Measurements from ENCODE around the gene PCDHGB2.
"Not testable (repeated sequence)": the region's sequence is repeated elsewhere in the genome, so short reads cannot be mapped to it uniquely, and the experiment has no call there.

PCDHGB2 gene

DNA sequence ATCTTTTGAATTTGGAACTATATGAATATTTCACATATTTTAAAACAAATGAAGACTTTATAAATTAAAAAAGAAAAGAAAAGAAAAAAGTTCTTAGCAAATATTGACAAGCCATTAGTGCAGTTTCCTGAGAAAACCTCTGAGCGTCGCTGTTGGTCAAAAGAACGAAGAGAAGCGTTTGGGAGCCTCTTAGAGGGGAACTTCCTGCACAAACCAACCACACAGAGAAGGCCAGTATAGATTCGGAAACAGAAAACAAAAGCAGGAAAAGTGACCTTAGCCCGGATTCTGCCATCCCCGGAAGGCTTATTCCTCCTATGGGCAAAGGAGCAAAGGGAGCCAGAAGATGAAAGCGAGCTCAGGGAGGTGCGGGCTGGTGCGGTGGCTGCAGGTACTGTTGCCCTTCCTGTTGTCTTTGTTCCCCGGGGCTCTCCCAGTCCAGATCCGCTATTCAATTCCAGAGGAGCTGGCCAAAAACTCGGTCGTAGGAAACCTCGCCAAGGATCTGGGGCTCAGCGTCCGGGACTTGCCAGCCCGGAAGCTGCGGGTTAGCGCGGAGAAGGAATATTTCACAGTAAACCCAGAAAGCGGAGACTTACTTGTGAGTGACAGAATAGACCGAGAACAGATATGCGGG lies at the start of gene PCDHGB2:
Gene PCDHGB2, plus strand, starts transcription at position 205 of the 637 bp plus-strand sequence. Its CDS starts 142 bp downstream, at position 347.
- DNase-seq (ENCODE audit: low read depth), result peak; percentile 76

DNA sequence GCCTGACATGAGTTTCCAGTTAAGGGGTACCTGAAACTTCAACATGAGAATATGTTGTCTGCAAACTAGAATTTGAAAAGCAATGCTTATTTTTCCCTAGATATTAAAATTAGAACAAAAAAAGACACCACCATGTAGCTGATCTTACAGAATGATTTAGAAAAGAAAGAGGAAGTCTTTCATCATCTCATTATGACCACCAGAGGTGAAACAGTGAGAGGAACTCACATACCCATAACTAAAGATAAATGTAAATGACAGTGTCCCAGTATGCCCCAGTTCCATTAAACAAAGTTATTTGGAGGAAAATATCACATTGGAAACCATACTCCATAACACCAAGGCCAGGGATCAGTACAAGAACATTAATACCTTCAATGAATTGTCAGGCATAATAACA lies 46.1 kb upstream of the PCDHGB2 start:
- no peak for DNase-seq (ENCODE audit: low read depth)

GRCh38 chr5:141316963-141317362 lies 42.8 kb upstream of the PCDHGB2 start:
- DNase-seq (ENCODE audit: low read depth), result not testable (repeated sequence)

DNA sequence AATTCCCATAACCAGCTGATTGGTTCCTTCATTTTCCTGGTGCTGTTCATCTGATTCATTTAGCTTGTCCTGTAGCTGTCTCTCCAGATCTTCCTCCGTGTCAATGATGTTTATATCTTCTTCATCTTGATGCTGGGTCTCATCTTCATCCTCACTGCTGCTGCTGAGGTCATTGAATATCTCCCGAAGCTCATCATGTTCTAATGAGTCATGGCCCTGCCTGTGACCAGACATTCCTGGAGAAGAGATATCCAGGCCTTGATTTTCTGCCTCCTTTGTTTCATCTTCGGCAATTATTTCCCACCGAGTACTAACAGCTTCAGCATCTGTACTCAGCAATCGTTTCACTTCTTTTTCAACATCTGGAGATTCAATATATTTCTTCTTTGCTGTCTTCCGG lies 40.6 kb upstream of the PCDHGB2 start:
- peak; percentile 49 for DNase-seq (ENCODE audit: low read depth)

DNA sequence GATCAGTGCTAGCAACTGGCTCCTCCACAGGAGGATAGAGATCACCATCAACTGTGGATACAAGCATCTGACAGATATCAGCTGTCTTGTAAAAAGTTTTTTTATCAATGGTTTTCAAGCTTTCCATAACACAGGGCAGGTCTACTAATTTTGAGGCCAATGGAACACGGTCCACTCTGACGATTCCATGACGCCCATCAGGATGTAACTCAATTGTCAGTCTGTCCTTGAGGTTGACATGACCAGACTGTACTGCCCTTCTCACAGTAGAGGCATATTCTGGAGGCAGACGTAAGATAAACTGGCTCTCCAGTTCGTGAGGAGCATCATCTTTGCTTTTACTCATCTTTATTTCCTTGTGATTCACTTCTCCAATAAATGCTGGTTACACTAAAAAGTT lies 40.1 kb upstream of the PCDHGB2 start:
- DNase-seq (ENCODE audit: low read depth), result no peak

DNA sequence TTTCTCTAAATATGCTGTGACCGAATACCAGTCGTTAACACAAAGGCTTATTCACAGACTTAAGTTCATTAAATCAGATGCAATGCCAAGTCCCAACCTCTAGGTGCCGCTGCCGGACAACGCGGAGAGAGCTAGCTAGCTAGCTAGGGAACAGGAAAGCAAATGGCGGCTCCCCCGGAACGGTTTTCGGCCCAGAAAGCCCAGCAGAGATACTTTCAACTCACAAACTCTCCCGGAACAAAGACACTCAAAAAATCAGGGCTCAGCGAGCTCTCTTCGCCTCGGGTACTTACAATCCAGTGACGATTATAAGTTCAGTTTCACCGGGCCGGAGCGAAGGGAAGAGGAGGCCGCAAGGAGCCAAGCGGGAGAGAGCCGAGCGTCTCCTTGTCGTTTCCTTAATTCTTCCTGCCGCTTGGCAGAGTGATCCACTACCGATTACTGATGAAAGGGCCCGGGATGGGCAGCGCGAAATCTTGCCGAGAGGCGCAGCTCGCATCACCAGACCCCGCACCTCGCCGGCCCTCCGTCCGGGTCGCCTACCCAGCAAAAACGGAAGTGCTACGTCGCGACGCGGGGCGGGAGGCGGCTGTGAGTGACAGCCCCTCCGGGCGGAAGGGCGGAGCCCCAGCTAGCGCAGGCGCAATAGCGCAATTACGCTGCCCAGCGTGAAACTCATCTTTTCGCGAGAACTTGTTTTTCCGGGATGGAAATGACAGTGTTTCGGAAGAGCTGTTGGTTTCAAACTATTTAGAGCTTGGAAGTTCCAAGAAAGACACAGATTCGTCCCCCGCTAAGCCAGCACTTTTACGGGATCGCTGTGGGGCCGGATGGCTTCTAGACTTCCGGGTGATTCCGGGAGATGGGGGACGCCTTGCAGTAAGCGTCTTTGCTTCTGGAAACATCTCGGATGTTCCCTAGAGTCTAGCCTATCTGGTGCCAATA lies 39.3 kb upstream of the PCDHGB2 start, which contains the start of gene TAF7:
Gene TAF7, minus strand, starts transcription at position 560 of the 945 bp plus-strand sequence. CDS start 740 bp downstream, outside the sequence.
- peak; percentile 94 for DNase-seq (ENCODE audit: low read depth)

- no peak for DNase-seq (ENCODE audit: low read depth)
Observed at GRCh38 chr5:141322261-141322660, 37.5 kb upstream of the PCDHGB2 start.

DNA sequence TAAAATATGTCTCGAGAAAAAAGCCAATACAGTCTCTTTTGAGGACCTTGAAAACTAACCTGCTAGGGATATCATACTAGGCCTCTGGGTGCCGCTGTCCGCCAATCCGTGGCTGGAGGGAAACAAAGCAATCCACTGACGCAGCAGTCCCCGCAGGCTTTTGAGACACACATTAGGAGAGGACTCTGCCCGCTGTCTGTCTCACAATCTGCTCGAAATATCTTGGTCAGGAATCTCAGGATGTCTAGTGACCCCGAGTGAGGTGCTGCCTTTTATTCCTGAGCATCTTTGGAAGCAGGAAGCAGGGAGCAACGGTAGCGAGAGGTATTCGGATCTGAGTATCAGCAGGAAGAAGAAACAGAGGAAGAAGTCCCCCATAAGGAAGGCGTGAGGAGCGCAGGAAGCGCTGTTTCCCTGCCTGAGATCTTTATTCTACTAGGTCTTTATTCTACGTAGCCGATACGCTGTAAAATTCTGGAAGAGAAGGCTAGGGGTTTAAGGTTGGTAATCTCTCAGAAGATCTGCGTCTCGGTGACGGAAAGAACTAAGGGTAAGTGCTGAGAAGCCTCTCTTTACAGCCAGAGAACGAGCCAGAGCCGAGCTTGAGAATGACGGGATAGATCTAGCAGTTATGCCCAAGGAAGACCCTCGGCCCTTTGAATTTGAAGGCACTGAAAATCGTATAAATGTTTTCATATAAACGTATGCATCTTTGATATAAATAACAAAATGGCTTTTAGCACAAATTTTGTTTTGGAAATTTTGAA lies 33.5 kb upstream of the PCDHGB2 start:
- peak; percentile 82 for DNase-seq (ENCODE audit: low read depth)

GRCh38 chr5:141328231-141328630 lies 31.6 kb upstream of the PCDHGB2 start:
- DNase-seq (ENCODE audit: low read depth), result no peak

- DNase-seq (ENCODE audit: low read depth), result peak; percentile 74
Observed at GRCh38 chr5:141330299-141331080, 29.3 kb upstream of the PCDHGB2 start, which contains the start of gene PCDHGA1. Gene PCDHGA1, plus strand, starts transcription at chr5:141330514.

GRCh38 chr5:141332571-141332970 lies 27.2 kb upstream of the PCDHGB2 start:
- DNase-seq (ENCODE audit: low read depth), result not testable (repeated sequence)

GRCh38 chr5:141338538-141339306 lies 21.1 kb upstream of the PCDHGB2 start, which contains the start of gene PCDHGA2:
Gene PCDHGA2, plus strand, starts transcription at chr5:141338760.
- peak; percentile 67 for DNase-seq (ENCODE audit: low read depth)

DNA sequence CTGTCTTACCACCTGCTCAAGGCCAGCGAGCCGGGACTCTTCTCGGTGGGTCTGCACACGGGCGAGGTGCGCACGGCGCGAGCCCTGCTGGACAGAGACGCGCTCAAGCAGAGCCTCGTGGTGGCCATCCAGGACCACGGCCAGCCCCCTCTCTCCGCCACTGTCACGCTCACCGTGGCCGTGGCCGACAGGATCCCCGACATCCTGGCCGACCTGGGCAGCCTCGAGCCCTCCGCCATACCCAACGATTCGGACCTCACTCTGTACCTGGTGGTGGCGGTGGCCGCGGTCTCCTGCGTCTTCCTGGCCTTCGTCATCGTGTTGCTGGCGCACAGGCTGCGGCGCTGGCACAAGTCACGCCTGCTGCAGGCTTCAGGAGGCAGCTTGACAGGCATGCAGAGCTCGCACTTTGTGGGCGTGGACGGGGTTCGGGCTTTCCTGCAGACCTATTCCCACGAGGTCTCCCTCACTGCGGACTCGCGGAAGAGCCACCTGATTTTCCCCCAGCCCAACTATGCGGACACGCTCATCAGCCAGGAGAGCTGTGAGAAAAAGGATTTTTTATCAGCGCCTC lies 18.9 kb upstream of the PCDHGB2 start:
- DNase-seq (ENCODE audit: low read depth), result not testable (repeated sequence)

- no peak for DNase-seq (ENCODE audit: low read depth)
Observed at GRCh38 chr5:141342773-141343172, 17.0 kb upstream of the PCDHGB2 start.

DNA sequence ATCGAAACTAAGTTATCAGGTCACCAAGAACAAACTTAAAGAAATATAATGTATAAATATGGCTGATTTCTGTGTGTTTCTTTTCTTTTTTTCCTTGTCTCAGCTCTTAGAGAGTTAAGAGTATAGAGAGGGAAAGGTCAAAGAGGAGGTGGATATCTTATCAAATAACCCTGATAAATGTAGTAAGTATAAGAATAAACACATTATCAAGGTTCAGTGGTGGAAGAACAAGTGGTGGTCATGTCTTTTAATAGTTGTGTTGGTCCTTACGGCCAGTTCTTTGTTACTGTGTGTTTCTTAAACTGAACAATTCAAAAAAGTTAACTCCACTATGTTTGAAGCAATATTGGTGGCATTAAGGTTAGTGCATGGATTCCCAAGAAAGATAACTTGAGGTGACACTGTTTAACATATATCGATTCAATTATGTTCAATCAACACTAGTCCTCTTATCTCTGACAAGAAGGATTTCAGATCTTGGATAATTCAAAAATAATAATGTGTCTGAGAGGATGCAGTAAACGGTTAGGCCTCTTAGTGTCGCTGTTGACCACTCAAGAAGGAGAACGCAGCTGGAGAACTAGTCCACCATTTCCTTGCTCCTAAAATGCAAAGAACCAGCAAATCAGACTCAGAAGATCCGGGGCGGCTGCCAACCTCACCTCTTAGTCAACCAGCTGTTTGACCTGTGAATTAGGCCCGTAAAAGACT lies 16.4 kb upstream of the PCDHGB2 start, which contains the start of gene PCDHGA3:
Gene PCDHGA3, plus strand, starts transcription at position 588 of the 711 bp plus-strand sequence. CDS start 205 bp downstream, outside the sequence.
- peak; percentile 61 for DNase-seq (ENCODE audit: low read depth)

GRCh38 chr5:141343953-141344463 lies 15.8 kb upstream of the PCDHGB2 start:
- DNase-seq (ENCODE audit: low read depth), result no peak

DNA sequence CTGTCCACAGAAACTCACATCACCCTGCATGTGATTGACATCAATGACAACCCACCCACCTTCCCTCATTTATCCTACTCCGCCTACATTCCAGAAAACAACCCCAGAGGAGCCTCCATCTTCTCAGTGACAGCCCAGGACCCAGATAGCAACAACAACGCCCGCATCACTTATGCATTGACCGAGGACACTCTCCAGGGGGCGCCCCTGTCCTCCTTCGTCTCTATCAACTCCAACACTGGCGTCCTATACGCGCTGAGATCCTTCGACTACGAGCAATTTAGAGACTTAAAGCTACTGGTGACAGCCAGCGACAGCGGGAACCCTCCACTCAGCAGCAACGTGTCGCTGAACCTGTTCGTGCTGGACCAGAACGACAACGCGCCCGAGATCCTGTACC lies 14.5 kb upstream of the PCDHGB2 start:
- no peak for DNase-seq (ENCODE audit: low read depth)

DNA sequence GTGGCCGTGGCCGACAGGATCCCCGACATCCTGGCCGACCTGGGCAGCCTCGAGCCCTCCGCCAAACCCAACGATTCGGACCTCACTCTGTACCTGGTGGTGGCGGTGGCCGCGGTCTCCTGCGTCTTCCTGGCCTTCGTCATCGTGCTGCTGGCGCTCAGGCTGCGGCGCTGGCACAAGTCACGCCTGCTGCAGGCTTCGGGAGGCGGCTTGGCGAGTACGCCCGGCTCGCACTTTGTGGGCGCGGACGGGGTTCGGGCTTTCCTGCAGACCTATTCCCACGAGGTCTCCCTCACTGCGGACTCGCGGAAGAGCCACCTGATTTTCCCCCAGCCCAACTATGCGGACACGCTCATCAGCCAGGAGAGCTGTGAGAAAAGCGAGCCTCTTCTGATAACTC lies 13.8 kb upstream of the PCDHGB2 start:
- DNase-seq (ENCODE audit: low read depth), result not testable (repeated sequence)
